HEK293T (cell line): Measurements from ENCODE around the gene GAD1.

Source experiments
- FOXM1 ChIP-seq: fragments of 450-650 bp; IDR thresholded peaks from 2 replicates; pipeline ENCODE4 v1.6.1; 2017; ENCODE audit warnings: mild to moderate bottlenecking, borderline replicate concordance
- SP1 ChIP-seq: fragments of 450-650 bp; IDR thresholded peaks from 2 replicates; pipeline ENCODE4 v1.6.1; 2017

DNA sequence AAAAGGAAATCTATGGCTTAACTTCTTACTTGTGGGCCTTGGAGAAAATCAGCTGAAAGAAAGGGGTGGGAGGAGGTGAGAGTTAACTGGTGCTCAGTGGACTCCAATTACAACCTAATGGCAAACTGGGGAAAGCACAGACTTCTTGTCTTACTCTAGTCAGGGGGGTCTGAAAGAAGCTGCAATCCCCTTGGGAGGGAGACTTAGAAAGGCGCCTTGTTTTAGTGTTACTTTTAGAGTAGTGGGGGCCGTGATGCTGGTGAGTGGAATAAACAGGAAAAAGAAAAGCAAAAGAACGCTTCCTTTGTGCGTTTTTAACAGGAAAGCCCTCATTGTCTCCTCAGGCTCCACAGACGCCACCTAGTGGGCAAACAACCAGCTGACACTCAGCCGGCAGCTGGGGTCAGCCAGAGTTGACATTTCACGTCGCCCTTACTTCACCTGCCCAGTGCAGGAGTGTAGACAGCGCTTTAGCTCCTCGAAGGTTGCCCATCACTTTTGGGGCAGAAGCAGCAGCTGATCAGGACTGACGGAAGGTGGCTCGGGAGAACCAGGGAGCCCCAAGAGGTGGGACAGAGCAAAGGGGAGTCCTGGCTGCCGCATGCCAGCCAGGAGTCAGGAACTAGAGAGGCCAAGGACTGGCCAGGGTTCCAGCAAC is 56.5 kb downstream of the GAD1 start:
- TF ChIP-seq FOXM1, result no peak
- no peak for TF ChIP-seq SP1
